Activated CD8-positive, alpha-beta memory T cell treated with anti-CD3 and anti-CD28 coated beads for 24 hours (primary cell): ENCODE results near the gene RNF25.
"Not testable (repeated sequence)": the region's sequence is repeated elsewhere in the genome, so short reads cannot be mapped to it uniquely, and the experiment has no call there.

Experiments used
- DNase-seq: peaks from one replicate; pipeline ENCODE4 v3.0.0-alpha.2; 2020

The RNF25 gene, protein sequence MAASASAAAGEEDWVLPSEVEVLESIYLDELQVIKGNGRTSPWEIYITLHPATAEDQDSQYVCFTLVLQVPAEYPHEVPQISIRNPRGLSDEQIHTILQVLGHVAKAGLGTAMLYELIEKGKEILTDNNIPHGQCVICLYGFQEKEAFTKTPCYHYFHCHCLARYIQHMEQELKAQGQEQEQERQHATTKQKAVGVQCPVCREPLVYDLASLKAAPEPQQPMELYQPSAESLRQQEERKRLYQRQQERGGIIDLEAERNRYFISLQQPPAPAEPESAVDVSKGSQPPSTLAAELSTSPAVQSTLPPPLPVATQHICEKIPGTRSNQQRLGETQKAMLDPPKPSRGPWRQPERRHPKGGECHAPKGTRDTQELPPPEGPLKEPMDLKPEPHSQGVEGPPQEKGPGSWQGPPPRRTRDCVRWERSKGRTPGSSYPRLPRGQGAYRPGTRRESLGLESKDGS

GRCh38 chr2:218671654-218672566, at the start of gene RNF25, which contains the start of gene STK36:
RNF25 (minus strand) TSS chr2:218672002; CDS start chr2:218671970, 32 bp downstream.
STK36 (plus strand) TSS chr2:218672086; CDS start chr2:218672830, 744 bp downstream.
- peak; percentile 89 for DNase-seq

GRCh38 chr2:218721488-218721887, 49.7 kb upstream of the RNF25 start:
- DNase-seq = no peak

- DNase-seq = no peak
Observed at GRCh38 chr2:218720048-218721041, 48.5 kb upstream of the RNF25 start.

DNA sequence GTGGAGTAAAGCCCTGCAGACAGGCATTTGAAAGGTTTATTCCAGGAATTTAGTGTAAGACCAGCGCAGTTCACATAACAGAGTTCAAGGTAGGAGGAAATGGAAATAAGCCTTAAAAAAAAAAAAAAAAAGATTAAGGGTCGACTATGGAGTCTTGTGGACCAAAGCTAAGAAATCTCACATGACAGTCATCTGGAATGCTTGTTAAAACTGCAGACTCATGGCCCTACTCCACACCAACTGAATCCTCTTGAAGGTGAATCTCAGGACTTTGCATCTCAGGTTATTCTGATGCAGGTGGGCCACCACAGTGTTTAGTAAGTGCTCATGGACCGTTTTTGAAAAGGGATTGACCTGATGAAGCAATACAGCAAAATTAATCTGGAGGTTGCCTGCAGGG, 47.7 kb upstream of the RNF25 start:
- DNase-seq = no peak

DNA sequence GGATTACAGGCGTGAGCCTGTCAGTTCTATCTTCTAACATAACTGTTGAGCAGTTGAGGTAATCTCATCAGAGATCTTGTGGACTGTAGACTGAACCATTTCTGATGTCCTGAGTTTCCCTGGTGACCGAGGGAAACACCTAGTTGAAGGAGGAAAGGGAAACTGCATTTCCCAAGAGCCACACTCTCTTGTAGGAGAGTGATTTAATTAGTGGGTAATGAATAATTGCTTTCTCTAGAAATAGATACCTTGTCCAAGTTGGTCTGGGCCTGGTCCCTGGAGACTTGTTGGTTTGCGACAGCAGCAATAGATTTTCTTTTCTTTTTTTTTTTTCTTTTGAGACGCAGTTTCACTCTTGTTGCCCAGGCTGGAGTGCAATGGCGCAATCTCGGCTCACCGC, 46.3 kb upstream of the RNF25 start:
- no peak for DNase-seq

DNA sequence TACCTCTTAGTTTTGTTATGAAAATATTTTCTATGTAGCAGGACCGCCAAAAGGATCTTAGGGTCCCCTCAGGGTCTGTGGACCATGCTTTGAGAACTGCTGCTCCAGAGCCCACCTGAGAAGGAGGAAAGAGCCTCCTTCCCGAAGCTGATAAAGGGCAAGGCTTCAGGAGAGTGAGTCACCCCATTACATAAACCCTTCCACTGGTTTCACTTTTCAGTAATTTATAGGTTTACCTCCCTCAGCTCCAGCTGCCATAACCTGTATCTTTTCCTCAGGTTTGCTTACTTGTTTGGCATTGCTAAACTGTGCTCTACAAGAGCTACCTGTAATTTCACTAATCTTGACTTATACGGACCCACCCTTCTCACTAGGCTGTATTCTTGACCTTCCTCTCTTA, 45.5 kb upstream of the RNF25 start:
- DNase-seq = no peak

DNA sequence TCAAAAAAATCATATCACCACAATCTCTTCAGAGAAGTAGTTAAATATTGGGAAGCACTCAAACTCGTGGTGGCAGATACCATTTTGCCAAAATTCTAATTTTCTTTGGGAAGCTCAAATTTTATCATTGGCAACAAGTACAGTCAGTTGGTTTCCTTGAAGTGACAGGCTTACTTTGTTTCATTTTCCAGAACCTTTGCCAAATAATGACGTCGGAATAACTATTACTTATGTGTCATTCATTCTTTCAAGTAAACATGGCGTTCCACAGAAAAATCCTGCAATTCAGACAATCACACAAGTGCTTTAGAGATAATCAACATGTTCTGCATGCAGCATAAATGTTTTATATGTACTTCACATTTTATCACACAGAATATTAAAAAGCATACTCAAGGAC, 44.3 kb upstream of the RNF25 start:
- DNase-seq = no peak

DNA sequence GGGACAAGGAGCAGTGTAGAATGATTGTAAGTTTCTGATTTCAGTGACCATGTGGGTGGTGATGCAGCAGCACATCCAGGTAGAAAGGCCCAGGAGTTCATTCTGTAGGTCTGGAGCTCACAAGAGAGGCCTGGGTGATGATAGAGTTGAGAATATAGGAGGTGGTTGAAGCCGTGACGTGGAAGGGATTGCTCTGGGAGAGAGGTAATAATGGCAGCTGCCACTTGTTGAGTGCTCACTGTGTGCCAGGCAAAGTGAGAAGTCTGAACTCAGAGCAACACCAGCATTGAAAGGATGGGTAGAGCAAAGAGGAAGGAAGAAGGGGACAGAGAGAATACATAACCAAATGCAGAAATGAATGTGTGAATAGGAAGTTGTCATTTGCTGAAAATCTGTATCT, 42.1 kb upstream of the RNF25 start:
- no peak for DNase-seq

DNA sequence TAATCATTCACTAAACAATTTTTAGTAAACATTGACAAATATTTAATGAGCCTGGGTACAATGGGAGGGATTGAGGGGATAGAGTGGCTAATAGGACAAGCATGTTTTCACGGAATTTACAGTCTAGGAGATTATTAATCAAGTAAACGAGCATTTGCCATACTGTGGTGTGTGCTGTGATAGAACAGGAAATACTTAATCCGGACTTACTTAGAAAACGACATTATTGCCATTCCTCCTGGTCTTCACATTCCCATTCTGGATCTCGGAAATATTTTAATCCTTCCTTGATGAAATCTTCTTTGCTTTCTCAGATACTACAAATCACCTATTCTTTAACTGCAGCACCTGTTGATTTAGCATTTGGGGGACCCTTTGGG, 39.7 kb upstream of the RNF25 start:
- DNase-seq = no peak

- peak; percentile 98 for DNase-seq
Observed at GRCh38 chr2:218710687-218711549, 39.1 kb upstream of the RNF25 start, which contains the start of gene TTLL4. TTLL4 (plus strand) TSS chr2:218710835; CDS start chr2:218737677, 26,842 bp downstream.

GRCh38 chr2:218710334-218710686, 38.5 kb upstream of the RNF25 start:
- DNase-seq = no peak

DNA sequence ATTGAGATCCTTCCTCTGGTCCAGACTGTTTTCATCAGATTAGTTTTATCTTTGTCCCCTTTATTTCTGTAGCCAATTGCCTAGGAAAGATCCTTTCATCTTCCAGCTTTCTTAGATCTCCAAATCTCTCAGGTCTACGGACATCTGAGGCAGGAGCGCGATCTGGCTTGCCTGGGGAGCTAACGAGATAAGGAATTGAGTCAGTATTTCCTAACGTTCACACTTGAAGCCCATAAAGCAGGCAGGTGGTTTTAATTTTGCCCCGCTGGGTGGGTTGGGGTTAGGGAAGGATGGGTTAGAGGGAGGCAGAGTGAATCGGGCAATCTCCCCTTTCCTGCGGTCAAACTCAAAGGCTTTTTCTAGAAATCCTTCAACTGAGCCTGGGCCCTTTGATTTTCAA, 38.1 kb upstream of the RNF25 start:
- DNase-seq = no peak

- DNase-seq = no peak
Observed at GRCh38 chr2:218708086-218708485, 36.3 kb upstream of the RNF25 start.

DNA sequence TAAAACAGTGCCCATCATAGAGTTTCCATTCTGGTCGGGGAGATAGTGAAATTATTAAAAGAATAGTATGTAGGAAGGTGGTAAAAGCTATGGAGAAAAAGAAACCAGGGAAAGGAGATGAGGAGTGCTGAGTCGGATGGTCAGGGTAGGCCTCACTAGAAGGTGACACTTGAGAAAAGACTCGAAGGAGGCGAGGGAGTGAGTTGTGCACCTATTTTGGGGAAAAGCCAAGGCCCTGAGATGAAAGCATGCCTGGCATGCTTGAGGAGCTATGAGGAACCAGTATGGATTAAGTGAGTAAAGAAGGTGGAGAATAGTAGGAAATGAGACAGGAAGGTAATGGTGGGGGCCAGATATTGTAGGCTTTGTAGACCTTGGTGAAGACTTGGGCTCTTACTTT, 31.5 kb upstream of the RNF25 start:
- DNase-seq = no peak

DNA sequence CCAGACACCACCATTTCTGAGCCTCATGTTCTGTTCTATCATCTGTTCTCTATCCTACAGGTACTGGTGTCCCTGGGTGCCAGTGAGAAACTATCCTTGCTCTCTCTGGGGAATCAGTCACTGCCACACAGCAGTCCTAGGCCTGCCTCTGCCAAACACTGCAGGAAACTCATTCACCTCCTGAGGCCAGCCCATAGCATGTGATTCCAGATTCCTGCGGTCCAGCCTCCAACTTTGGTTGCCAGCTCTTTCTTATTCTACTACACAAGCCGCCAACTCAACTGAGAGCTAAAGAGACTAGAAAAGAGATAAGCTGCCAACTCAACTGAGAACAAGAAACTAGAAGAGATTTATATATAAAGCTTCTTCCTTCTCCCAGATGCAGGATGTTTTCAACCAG, 30.0 kb upstream of the RNF25 start:
- DNase-seq = no peak

GRCh38 chr2:218698885-218699284, 27.1 kb upstream of the RNF25 start:
- no peak for DNase-seq

- no peak for DNase-seq
Observed at GRCh38 chr2:218694405-218695145, 22.8 kb upstream of the RNF25 start.

DNA sequence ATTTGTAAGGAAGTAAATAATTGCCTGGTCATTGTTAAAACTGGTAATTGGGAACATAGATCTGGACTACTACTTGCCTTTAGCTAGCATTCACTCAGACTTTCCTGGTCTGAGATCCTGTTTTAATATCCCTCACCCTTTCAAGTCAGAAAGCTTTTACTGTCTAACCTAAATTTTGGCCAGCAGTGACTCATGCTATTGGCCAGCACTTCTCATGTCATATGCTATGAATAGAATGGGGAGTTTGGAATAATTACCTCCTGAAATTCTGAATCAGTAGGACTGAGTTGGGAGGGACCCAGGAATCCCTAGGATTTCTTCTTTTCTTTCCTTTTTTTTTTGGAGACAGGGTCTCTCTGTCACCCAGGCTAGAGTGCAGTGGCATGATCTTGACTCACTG, 19.4 kb upstream of the RNF25 start:
- DNase-seq = no peak

DNA sequence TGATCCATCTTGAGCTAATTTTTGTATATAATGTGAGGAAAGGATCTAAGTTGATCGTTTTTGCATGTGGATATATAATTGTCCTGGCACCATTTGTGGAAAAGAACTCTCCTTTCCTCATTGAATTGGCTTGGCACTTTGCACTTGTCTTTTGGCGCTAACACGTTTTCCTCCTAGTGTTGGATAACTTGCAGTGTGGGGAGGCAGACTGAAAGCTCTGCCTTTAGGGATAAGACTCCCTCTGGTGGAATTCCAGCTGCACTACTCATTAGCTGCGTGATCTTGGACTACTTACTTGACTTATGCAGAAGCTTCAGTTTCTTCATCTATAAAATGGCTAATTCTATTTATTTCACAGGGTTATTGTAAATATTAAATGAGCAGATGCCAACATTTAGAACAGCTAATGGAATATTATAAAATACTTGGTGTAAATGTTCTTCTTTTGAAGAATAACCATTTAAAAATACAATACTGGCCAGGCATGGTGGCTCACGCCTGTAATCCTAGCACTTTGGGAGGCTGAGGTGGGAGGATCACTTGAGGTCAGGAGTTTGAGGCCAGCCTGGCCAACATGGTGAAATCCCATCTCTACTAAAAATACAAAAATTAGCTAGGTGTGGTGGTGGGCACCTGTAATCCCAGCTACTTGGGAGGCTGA, 15.7 kb upstream of the RNF25 start:
- DNase-seq = not testable (repeated sequence)

- DNase-seq = no peak
Observed at GRCh38 chr2:218680061-218680460, 8.3 kb upstream of the RNF25 start.
